K562 (cell line): Measurements from ENCODE around the gene C22orf39. TPM values are rescaled to one million over a fixed set of nuclear protein-coding genes. Genes with fewer than 3 reads are reported as not detected.
A peak's percentile ranks its signal among the peaks of the same experiment; 100 is the strongest.

ENCODE experiments used
- CCNT2 ChIP-seq: IDR thresholded peaks from 2 replicates; pipeline ENCODE4 v1.6.1; 2011; ENCODE audit warnings: borderline replicate concordance, low read depth, mild to moderate bottlenecking, moderate library complexity, mixed read lengths, low read length; ENCODE audit not compliant: insufficient read length; ENCODE audit errors: extremely low read depth
- CXXC5 ChIP-seq: fragments of 250-450 bp; sonication (Bioruptor Pico); IDR thresholded peaks from 2 replicates; pipeline ENCODE4 v1.8.0; 2022; ENCODE audit warnings: inconsistent platforms, mild to moderate bottlenecking, moderate library complexity
- JUN ChIP-seq, 2 experiments: sonication (generic) in 1 of 2; formaldehyde crosslinking in 1 of 2; IDR thresholded peaks; 2 replicates each; pipeline versions ENCODE4 v1.6.1 to v1.8.0; 2012 to 2022; ENCODE audit warnings: borderline replicate concordance in 2 of 2, mild to moderate bottlenecking in 2 of 2, improper control_type of control experiment in 1 of 2, low read depth in 1 of 2, low read length in 1 of 2, missing genetic modification reagents in 1 of 2
- MTA2 ChIP-seq: fragments of 450-650 bp; IDR thresholded peaks from 2 replicates; pipeline ENCODE4 v1.6.1; 2016; ENCODE audit warnings: low read depth
- ZBTB40 ChIP-seq, 2 experiments: fragments of 450-650 bp in 1 of 2; sonication (generic) in 1 of 2; formaldehyde crosslinking in 1 of 2; IDR thresholded peaks; 2 replicates each; pipeline versions ENCODE4 v1.7.1 to v1.9.0; 2016 to 2022; ENCODE audit warnings: inconsistent platforms in 1 of 2, mild to moderate bottlenecking in 1 of 2, missing genetic modification reagents in 1 of 2
- ZNF197 ChIP-seq: fragments of 200-800 bp; sonication (Bioruptor generic); IDR thresholded peaks from 2 replicates; pipeline ENCODE4 v1.6.1; 2016; ENCODE audit warnings: low read depth, missing genetic modification characterization, missing compliant biosample characterization
- ZNF407 ChIP-seq: fragments of 450-650 bp; IDR thresholded peaks from 2 replicates; pipeline ENCODE4 v1.6.1; 2016; ENCODE audit warnings: low read depth
- ZNF561 ChIP-seq: fragments of 450-650 bp; formaldehyde crosslinking; conservative IDR thresholded peaks from 2 replicates; pipeline ENCODE4 v1.4.0; 2020; ENCODE audit warnings: mild to moderate bottlenecking, moderate library complexity
- polyA plus RNA-seq, 8 experiments: library from polyadenylated mRNA; depleted of rRNA in 4 of 8; stranded (reverse) in 5 of 8; unstranded in 3 of 8; fragments of >200 nt; fragmentation: Nextera tagmentation in 2 of 8; fragmentation: Illumina TruSeq in 1 of 8; extraction: Ambion mirVana in 2 of 8; extraction: Trizol in 1 of 8; gene quantifications; 2 replicates each; pipeline versions ENCODE4 v1.2.1 to v1.2.3, GENCODE V29; 2011 to 2014; ENCODE audit warnings: inconsistent platforms in 1 of 8, missing spikeins in 1 of 8
- total RNA-seq, 7 experiments: library from RNA; depleted of rRNA in 6 of 7; stranded (reverse); fragments of >200 nt in 6 of 7; fragmentation: Illumina TruSeq in 2 of 7; extraction: Trizol in 2 of 7; gene quantifications; 2 replicates each; pipeline versions ENCODE4 v1.2.1 to v1.2.3, GENCODE V29; 2011 to 2021; ENCODE audit warnings: low replicate concordance in 1 of 7

C22orf39 gene
- total and polyA plus RNA-seq, 9 of the 15 experiments (the other 6 are each of a cell fraction or from before 2014, with no cell fraction given): 20.4 to 139 (median 66.8) TPM

DNA sequence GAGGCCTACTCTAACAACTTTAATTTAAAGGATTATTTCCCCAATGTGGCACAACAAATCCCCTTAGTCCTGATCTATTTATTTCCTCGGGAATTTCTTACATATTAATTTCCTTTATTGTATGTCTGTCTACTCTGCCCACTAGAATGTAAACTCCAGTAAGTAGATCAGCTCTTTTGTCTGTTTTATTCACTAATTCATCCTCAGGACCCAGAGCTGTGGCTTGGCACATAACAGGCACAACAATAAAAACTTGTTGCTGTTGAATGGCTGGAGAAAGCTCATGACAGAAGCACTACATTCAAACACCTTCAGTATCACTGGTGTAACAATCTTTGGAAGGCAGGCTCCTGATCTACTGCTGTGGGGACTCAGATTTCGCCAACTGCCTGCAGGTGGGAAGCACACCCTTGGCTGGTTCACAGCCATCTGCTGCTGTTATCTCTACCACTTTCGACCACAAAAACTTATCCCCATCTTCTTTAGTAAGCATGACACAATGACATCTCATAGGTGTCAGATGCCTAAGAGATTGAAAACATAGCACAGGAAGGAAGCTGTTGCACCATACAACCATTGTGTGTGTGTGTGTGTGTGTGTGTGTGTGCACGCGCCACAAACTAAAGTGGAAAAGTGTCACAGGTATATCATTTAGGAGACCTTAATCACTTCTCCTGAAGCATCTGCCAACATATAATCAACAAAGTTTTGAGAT is 27.9 kb downstream of the C22orf39 start (continued):
- TF ChIP-seq ZNF407 (no peak), ZNF561 (CRISPR knock-in tag) (no peak), ZBTB40 (IDR thresholded peaks at IDR 0.05) (no peak), ZBTB40 (CRISPR knock-in tag; IDR thresholded peaks at IDR 0.05) (peak; percentile 54), ZNF197 (CRISPR knock-in tag) (peak; percentile 97), CCNT2 (peak; percentile 87), MTA2 (peak; percentile 97), JUN (IDR thresholded peaks at IDR 0.05; ENCODE audit: borderline replicate concordance, low read depth, low read length) (peak; percentile 63; the same call in 1 of the 2 replicates), JUN (CRISPR knock-in tag; IDR thresholded peaks at IDR 0.05; ENCODE audit: borderline replicate concordance) (no peak), CXXC5 (CRISPR knock-in tag) (peak; percentile 58)
